GM19452 (cell line): ENCODE measurements around the gene RHBDL3.
"Not testable (repeated sequence)": the region's sequence is repeated elsewhere in the genome, so short reads cannot be mapped to it uniquely, and the experiment has no call there.

Source experiments
- ATAC-seq: cut with Tn5 transposase; IDR thresholded peaks from one replicate; pipeline ENCODE4 v1.9.1; 2021; ENCODE audit not compliant: unreplicated experiment

Gene RHBDL3

GRCh38 chr17:32323046-32323445 is 57.4 kb downstream of the RHBDL3 start:
- ATAC-seq = no peak

DNA sequence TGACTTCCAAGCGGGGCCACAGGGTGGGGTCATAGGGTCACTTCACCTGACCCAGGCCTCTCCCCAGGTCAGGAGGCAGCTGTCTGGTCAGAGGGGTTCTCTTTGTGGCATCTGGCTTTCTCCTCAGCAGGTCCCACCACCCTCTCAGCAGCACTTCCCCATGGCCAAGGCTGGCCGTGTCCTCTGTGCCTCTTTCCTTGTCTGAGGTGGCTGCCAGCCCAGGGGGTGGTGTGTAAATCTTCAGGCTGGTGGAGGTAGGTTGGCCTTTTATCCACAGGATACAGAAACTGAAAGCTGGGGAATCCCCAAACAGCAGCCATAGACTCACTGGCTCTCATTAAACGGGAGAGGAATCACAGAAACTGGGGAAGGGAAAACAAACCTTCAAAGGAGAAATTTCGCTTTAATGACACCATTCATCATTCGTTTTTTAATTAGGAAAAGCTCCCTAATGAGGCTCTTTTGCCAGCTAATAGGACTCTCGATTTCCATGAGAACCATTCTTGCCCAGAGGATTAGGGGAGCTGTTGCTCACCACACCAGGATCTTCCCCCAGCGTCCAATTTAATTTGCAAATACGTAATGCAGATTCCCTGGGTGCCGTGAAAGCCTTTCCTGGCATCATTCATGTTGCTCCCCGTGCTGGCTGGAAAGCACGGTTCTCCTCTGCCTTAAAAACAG is 58.3 kb downstream of the RHBDL3 start:
- ATAC-seq = no peak

DNA sequence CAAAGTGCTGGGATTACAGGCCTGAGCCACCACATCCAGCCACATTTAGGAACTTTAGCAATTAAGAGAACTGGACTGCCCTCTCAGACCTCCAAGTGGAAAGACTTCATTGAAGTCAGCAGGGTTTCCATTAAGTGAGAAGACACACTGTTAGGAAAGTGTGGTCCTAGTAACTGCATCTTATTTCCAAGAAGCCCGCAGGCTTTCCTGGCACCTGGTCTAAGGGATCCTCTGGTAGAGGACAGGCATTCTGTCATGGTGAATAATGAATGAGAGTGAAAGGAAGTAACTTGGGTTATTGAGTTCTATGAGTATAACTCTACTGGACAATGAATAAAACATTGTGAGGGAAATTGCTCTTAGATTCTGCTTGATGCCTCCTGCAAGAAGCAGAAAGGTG is 62.3 kb downstream of the RHBDL3 start:
- no peak for ATAC-seq

GRCh38 chr17:32330147-32330546 is 64.5 kb downstream of the RHBDL3 start:
- ATAC-seq = no peak

GRCh38 chr17:32331243-32332040 is 65.8 kb downstream of the RHBDL3 start:
- ATAC-seq = no peak

DNA sequence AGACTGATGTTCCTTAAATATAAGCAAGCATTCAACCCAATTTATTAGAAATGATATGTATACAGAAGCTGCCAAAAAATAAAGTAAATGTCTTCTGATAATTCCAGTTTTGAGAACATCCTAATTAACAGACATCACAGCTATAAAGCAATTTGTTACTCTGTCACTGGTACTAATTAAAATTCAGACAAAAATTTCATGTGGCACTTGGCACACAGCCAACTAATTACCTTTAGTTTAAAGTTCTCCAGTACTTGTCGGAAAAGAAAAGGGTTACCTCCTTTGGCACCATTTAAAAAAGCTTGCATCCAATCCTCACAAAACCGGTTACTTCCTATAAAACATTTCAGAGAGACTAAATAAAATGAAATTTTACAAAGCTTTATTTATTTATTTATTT is 67.6 kb downstream of the RHBDL3 start:
- no peak for ATAC-seq

GRCh38 chr17:32335046-32335445 is 69.4 kb downstream of the RHBDL3 start:
- ATAC-seq = no peak

DNA sequence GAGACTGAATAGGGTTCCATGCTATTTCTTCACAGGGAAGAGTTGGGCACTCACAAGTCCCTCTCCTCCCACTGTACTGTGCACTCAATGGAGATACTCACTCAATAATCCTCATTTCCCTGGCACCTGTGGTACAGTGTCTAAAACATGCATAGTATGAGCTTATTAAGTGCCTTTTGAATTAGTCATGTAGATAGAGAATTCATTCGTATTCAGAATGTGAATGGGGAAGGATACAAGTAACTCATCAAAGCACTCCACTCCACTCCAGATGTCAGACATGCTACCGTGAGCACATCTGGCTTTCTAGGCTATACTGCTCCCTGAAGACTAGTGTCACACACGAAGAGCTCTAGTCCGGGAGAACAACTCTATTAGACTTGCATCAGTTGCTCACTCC is 70.1 kb downstream of the RHBDL3 start:
- ATAC-seq = no peak

GRCh38 chr17:32341141-32341856 is 75.7 kb downstream of the RHBDL3 start:
- peak; percentile 7 for ATAC-seq

DNA sequence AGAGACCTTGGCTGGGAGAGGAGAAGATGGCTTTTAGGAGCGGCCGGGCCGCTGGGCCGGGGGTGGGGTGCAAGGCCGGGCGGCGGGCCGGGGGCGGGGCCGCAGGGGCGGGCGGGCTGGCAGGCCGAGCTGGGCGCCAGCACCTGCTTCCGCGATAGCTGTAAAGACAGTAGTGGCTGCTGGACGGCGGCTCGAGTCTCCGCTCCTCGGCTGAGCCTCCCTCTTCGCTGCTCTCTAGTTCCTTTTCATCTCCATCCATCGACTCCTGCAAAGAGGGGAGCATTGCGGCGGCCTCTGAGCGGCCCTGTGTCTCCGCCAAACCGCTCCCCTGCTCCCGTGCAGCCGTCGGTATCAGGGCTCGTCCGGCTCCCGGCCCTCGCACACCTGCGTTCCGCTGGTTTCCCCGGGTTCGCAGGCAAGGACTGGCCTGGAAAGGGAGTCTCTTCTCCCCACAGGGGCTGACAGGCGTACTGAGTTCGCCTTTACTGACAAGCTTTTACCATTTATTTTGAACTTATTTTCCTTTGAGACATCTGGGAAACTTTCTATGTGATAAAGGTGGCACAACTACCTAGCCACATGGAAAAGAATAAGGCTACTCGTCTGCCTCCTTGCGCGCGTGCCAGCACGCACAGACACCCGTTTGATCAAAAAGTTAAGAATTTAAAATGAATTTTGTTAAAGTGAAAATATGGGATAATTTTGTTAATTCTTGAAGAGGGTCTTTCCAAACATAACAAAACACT is 76.4 kb downstream of the RHBDL3 start, which contains the start of gene C17orf75:
Gene C17orf75, minus strand, starts transcription at position 317 of the 746 bp plus-strand sequence. Its CDS starts 34 bp downstream, at position 283.
- peak; percentile 86 for ATAC-seq

- no peak for ATAC-seq
These were observed 77.1 kb downstream of the RHBDL3 start for GRCh38 chr17:32342603-32343325.

DNA sequence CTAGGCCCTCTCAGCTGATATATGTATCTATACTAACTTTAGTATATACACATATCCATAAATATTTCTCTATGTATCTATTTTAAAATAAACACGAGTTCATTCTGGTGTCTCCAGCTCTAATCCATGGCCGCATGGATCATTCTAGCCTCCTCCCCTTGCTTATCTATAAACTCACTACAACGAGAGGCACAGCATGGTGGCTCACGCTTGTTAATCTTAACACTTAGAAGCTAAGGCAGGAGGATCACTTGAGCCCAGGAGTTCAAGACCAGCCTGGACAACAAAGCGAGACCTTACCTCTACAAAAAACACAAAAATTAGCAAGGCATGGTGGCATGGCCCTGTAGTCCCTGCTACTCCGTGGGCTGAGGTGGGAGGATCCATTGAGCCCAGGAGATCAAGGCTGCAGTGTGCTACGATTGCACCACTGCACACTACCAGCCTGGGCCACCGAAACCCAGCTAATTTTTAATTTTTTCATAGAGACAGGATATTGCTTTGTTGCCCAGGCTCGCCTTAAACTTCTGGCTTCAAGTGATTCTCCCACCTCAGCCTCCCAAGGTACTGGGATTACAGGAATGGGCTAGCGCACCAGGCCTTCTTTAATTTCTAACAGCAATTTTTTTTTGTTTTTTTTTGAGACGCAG is 80.4 kb downstream of the RHBDL3 start:
- ATAC-seq = no peak

DNA sequence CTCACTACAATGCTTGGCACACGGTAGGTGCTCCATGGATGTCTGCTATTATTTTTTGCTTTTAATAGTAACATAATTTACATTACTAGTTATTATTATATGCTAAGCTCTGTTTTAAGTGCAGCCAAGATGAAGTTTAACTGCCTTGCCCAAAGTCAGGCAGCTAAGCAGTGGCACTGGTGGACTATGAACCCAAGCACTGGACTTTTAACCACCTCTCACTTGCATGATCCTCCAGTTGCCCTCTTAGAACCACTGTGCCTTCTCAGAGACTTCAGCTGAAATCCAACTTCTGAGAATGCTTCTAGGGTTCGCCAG is 82.8 kb downstream of the RHBDL3 start:
- ATAC-seq = no peak

GRCh38 chr17:32349503-32349853 is 83.8 kb downstream of the RHBDL3 start:
- ATAC-seq = no peak

- ATAC-seq = peak; percentile 81
These were observed 84.4 kb downstream of the RHBDL3 start, which contains the start of gene ZNF207 for GRCh38 chr17:32349854-32350665. Gene ZNF207, plus strand, starts transcription at chr17:32350157. Its CDS starts 129 bp downstream, at chr17:32350286.

GRCh38 chr17:32350666-32351418 is 85.2 kb downstream of the RHBDL3 start:
- ATAC-seq = peak; percentile 20

GRCh38 chr17:32352734-32353133 is 87.1 kb downstream of the RHBDL3 start:
- not testable (repeated sequence) for ATAC-seq

GRCh38 chr17:32355649-32356377 is 90.2 kb downstream of the RHBDL3 start:
- no peak for ATAC-seq
